DMS79 (cell line): ENCODE measurements around the gene HLF.
"Not testable (repeated sequence)": the region's sequence is repeated elsewhere in the genome, so short reads cannot be mapped to it uniquely, and the experiment has no call there.

Experiments
- DNase-seq: peaks from one replicate; lab custom pipeline; 2025; lab: John Stamatoyannopoulos, UW

Gene HLF

GRCh38 chr17:55327225-55328088 is 62.7 kb downstream of the HLF start:
- DNase-seq, result no peak

- not testable (repeated sequence) for DNase-seq
Observed at GRCh38 chr17:55328514-55328913, 63.8 kb downstream of the HLF start.

- DNase-seq, result no peak
Observed at GRCh38 chr17:55330344-55330933, 65.7 kb downstream of the HLF start.

GRCh38 chr17:55332296-55333041 is 67.7 kb downstream of the HLF start:
- peak; percentile 79 for DNase-seq

GRCh38 chr17:55334285-55334684 is 69.5 kb downstream of the HLF start:
- DNase-seq, result no peak

GRCh38 chr17:55334881-55335540 is 70.3 kb downstream of the HLF start:
- DNase-seq, result no peak

- DNase-seq, result no peak
Observed at GRCh38 chr17:55335625-55336024, 70.9 kb downstream of the HLF start.

- no peak for DNase-seq
Observed at GRCh38 chr17:55336426-55336825, 71.7 kb downstream of the HLF start.

GRCh38 chr17:55340176-55340575 is 75.4 kb downstream of the HLF start:
- no peak for DNase-seq

- DNase-seq, result no peak
Observed at GRCh38 chr17:55340686-55341085, 75.9 kb downstream of the HLF start.

- no peak for DNase-seq
Observed at GRCh38 chr17:55341432-55341831, 76.7 kb downstream of the HLF start.

- DNase-seq, result no peak
Observed at GRCh38 chr17:55342800-55343585, 78.2 kb downstream of the HLF start.

GRCh38 chr17:55343900-55344513 is 79.2 kb downstream of the HLF start:
- no peak for DNase-seq

GRCh38 chr17:55344514-55344997 is 79.8 kb downstream of the HLF start:
- DNase-seq, result no peak

GRCh38 chr17:55345132-55345531 is 80.4 kb downstream of the HLF start:
- no peak for DNase-seq

- DNase-seq, result no peak
Observed at GRCh38 chr17:55346658-55347057, 81.9 kb downstream of the HLF start.

GRCh38 chr17:55347341-55347740 is 82.6 kb downstream of the HLF start:
- no peak for DNase-seq

- peak; percentile 1 for DNase-seq
Observed at GRCh38 chr17:55348749-55349354, 84.1 kb downstream of the HLF start.

GRCh38 chr17:55350825-55351205 is 86.1 kb downstream of the HLF start:
- DNase-seq, result no peak

GRCh38 chr17:55351226-55351625 is 86.5 kb downstream of the HLF start:
- DNase-seq, result no peak

- no peak for DNase-seq
Observed at GRCh38 chr17:55354010-55354409, 89.2 kb downstream of the HLF start.
